Urinary bladder (tissue), 4 donors: ENCODE measurements around the gene ZNF691. TPM values are rescaled to one million over a fixed set of nuclear protein-coding genes. Genes with fewer than 3 reads are reported as not detected.

Source experiments
- DNase-seq: peaks from one replicate; pipeline ENCODE4 v3.0.0-alpha.2; 2015; ENCODE audit errors: extremely low spot score
- H3K27ac ChIP-seq: one replicate; pipeline ENCODE4 v1.5.1; 2013; ENCODE audit warnings: low read depth, mild to moderate bottlenecking, moderate library complexity
- H3K36me3 ChIP-seq: one replicate; pipeline ENCODE4 v1.6.1; 2013; ENCODE audit warnings: mild to moderate bottlenecking, moderate library complexity; ENCODE audit not compliant: insufficient read depth
- H3K4me1 ChIP-seq: one replicate; pipeline ENCODE4 v1.6.1; 2013; ENCODE audit warnings: mild to moderate bottlenecking, moderate library complexity; ENCODE audit not compliant: insufficient read depth
- H3K4me3 ChIP-seq: one replicate; pipeline ENCODE4 v1.5.1; 2013; ENCODE audit warnings: low read depth, low read length
- WGBS: extraction: QIAGEN DNeasy Blood & Tissue Kit; methylation state at CpG from one replicate; pipeline ENCODE4 v1.1.7; 2013; 5-methylcytosine and 5-hydroxymethylcytosine counted together
- polyA plus RNA-seq: library from polyadenylated mRNA; stranded (reverse); fragments of 200-250 nt; gene quantifications from one replicate; pipeline ENCODE4 v1.2.3, GENCODE V29; 2013
- total RNA-seq: library from RNA; depleted of rRNA; stranded (reverse); fragments of >200 nt; gene quantifications from one replicate; pipeline ENCODE4 v1.2.3, GENCODE V29; 2014
- donor health status: healthy with polysubstance abuse.
- donor health status: healthy.

The ZNF691 gene
- total and polyA plus RNA-seq, 2 donors: 10.3 to 12.0 TPM

DNA sequence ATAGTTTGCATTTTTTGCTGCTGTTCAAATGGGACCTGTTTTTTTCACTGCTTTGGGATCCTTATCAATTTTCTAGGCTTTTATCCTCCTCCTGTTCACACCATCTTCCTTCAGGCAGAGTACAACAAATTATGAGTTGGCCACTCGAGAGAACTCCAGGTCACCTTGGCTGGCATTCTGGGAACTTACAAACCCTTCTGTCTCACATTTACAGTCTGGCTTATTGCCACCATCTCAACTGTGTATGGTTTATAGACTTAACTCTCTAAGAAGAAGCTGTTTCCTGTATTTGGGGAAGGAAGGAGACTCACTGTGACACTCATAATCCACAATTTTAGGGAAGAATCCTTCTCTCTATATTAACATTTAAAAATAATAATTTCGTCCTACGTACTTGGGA is 5.4 kb upstream of the ZNF691 start:
- no peak for DNase-seq
- 66% methylated on average over 3 of the region's 3 CpGs for WGBS
- no peak overlapping the region for H3K27ac ChIP-seq
- no peaks in the 10 kb centered on the region for H3K36me3 ChIP-seq
- no peak overlapping the region for H3K4me3 ChIP-seq
- no peaks in the 10 kb centered on the region for H3K4me1 ChIP-seq

DNA sequence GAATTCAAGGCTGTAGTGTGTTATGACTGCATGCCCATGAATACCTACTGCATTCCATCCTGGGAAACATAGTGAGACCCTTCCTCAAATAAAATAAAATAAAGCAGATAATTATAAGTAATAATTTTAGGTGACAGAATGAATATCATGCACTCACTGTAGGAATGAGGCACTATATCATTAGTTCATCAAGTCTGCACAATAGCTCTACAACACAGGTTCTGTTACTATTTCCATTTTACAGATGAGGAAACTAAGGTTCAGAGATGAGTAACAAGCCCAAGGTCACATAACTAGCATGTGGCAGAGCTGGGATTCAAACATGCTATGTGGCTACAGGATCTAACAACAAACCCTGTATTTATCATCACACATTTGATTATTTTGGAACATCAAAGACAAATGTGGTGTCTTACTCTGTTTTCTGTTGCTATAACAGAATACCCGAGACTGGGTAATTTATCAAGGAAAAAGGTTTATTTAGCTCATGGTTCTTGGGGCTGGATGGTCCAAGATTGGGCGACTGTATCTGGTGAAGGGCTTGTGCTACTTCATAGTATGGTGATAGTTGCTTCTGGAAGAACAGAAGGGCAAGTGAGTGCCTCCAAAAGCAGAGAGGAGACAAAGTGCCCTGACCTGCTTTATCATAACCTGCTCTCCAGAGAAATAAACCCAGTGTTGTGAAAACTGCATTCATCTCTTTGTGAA is 4.8 kb upstream of the ZNF691 start:
- Histone ChIP-seq H3K36me3 (no peaks in the 10 kb centered on the region), H3K4me1 (no peaks in the 10 kb centered on the region), H3K4me3 (no peak overlapping the region), H3K27ac (no peak overlapping the region)
- 92% methylated on average over 2 of the region's 2 CpGs for WGBS
- DNase-seq: no peak

DNA sequence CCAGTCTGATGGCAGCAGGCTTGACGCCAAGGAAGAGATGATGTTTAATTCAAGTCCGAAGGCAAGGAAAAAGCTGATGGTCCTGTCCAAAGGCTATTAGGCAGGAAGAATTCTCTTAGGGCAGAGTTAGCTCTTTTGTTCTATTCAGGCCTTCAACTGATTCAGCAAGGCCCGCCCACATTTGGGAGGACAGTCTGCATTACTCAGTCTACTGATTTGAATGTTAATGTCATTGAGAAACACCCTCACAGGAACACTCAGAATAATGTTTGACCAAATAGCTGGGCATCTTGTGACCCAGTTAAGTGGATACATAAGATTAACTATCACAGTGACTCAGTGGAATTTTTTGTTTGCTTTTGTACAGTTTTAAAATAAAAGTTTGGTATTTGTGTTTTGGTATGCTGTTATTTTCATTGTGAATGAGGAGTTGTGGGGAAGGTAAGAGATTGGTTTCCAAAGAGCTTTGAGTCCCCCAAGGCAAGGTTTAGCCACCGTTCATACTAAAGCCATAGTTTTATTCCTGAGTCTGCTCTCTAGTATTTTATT is 1.7 kb upstream of the ZNF691 start:
- DNase-seq: no peak

DNA sequence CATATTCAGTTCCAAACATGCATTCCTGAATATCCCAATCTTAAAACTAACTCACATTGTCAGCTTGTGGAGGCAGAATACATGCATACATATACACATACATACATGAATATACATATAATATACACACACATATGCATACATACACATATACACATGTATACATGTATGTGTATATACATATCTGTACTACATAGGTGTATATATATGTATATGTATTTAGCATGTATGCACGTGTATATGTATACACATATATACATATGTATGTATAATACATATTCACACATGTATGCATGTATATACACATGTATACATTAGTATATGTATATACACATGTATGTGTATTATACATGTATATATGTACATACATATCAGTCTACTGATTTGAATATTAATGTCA is 1.2 kb upstream of the ZNF691 start:
- H3K36me3 ChIP-seq: no peaks in the 10 kb centered on the region
- peaks cover 2% of the 10 kb centered on the region for H3K4me1 ChIP-seq
- DNase-seq: no peak
- WGBS: 62% methylated on average over 1 of the region's 1 CpG
- H3K27ac ChIP-seq: no peak overlapping the region
- H3K4me3 ChIP-seq: no peak overlapping the region

More for the DNA sequence above, 1.7 kb upstream of the ZNF691 start:
- Histone ChIP-seq H3K4me3 (no peak overlapping the region), H3K36me3 (no peaks in the 10 kb centered on the region), H3K27ac (no peak overlapping the region), H3K4me1 (peaks cover 2% of the 10 kb centered on the region)
- 89% methylated on average over 4 of the region's 4 CpGs for WGBS

DNA sequence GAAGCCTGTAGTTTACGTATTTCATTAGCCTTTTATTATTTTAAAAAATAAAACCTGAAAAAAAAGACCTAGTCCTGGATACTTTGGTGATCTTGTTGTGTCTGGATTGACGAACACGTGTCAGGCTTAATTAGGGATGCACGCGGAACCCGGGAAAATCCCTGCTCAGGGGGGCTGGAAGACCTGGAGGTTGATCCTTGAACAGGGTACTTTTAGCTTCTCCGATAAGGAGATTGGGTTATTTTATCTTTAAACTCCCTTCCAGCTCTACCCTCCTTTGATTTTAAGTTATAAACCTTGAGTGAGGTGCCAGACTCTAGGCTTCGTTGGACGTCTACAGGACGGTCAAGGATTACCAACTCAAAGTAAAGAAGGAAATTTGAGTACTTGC is 552 bp upstream of the ZNF691 start:
- Histone ChIP-seq H3K4me1 (peaks cover 2% of the 10 kb centered on the region), H3K4me3 (peak overlapping the region; percentile 47), H3K36me3 (peaks cover under 1% of the 10 kb centered on the region), H3K27ac (no peak overlapping the region)
- DNase-seq: no peak
- WGBS: 5% methylated on average over 10 of the region's 10 CpGs

DNA sequence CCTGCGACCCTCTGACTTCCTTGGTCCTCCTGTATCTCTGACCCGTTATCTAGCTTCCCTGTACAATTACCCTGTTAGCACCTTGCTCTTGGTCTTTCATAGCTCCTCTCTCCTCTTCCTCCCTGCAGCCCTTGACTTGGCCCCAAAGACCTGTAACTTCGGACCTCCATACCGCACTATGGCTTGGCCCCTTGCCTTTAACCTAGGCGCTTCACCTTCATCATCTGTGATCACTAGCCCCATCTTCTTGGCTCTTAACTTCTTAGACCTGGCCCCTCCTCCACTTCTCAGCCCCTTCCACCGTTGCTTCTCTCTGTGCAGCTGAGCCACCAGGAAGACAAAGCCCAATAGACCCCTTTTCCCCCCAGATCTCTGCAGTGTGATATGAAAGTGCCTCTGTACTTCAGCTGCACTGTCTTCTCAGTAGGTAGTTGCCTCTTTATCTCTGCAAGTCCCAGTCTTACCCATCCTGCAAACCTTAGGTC is 740 bp downstream of the ZNF691 start:
- 5% methylated on average over 6 of the region's 6 CpGs for WGBS
- DNase-seq: no peak
- H3K27ac ChIP-seq: no peak overlapping the region
- H3K4me3 ChIP-seq: peak overlapping the region; percentile 75
- H3K4me1 ChIP-seq: peaks cover 2% of the 10 kb centered on the region
- H3K36me3 ChIP-seq: peaks cover 3% of the 10 kb centered on the region

DNA sequence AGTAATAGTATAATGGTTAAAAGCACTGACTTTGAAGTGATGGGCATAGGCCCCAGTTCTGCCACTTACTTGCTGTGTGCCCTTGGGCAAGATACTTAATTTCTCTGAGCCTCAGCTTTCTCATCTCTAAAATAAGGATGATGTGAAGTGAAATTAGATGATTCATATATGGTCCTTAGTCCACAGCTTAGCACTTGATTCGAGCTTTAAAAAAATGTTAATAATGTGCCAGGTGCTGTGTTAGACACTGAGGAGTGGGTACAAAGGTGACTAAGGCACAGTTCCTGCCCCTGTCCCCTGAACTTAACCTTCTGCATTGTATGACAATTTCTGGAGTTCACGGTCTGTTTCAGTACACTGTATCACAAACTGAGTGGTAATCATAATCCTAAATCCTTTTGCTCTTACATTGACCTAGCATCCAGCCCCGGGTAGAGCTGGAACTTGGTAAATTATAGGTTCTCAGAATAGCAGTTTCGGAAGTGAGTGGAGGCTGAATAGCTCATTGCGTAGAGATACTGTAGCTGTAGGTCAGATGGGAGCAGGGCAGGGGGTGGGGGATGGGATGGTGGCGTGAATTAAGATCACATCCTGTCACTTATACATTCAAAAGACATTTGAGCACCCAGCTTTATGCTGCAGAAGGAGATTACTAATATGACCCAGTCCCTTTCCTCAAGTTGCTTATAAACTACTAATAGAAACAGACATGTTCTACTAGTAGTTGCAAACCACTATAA is 1.5 kb downstream of the ZNF691 start:
- Histone ChIP-seq H3K27ac (no peak overlapping the region), H3K36me3 (peaks cover 3% of the 10 kb centered on the region), H3K4me3 (no peak overlapping the region), H3K4me1 (peaks cover 2% of the 10 kb centered on the region)
- no peak for DNase-seq
- 83% methylated on average over 6 of the region's 6 CpGs for WGBS

DNA sequence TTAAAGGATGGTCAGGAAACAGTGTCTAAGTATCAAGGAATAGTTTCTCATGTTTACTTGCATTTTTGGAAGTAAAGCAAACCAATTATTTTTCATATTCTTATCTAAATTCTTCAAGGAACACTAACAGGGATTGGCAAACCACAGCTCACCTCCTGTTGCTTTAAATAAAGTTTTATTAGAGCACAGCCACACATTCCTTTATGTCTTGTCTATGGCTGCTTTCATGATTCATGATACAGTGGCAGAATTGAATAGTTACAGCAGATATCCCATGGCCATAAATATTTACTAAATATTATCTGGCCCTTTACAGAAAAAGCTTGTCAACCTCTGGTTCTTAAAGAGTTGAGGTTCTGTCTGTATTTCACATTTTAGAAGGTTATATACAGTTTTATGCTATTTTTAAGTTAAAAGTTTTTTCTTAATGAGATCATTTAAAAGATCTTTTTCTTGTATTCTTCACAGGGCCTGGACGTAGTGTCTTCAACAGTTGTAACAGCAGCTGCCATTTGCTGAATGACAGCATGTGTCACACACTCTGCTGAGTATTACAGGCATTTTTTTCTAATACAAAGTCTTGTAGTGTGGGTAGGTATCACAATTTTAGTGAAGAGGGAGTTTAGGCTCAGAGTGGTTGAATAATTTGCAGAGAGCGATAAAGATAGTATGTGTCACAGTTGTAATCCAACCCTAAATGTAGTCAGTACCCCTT is 2.6 kb downstream of the ZNF691 start:
- peaks cover 3% of the 10 kb centered on the region for H3K36me3 ChIP-seq
- DNase-seq: no peak
- H3K4me3 ChIP-seq: no peak overlapping the region
- H3K27ac ChIP-seq: no peak overlapping the region
- peaks cover 2% of the 10 kb centered on the region for H3K4me1 ChIP-seq
- WGBS: 96% methylated on average over 2 of the region's 2 CpGs

DNA sequence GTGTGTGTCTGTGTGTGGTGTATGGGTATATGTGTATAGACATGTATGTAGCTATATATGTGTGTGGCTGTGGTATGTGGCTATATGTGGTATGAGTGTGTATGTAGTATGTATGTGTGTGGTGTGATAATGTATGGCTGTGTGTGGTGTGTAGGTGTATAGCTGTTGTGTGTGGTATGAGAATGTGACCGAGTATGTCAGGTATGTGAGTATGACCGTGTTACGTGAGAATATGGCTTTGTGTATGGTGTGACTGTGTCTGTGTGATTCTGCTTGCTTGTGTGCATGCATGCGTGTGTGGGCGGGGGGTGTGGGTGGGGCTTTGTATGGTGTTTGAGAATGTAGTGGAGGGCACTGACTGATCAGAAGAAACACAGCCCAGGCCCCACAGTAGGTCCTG is 3.5 kb downstream of the ZNF691 start:
- 96% methylated on average over 5 of the region's 5 CpGs for WGBS
- peaks cover 3% of the 10 kb centered on the region for H3K36me3 ChIP-seq
- no peak overlapping the region for H3K4me3 ChIP-seq
- no peak for DNase-seq
- no peak overlapping the region for H3K27ac ChIP-seq
- peaks cover 2% of the 10 kb centered on the region for H3K4me1 ChIP-seq

DNA sequence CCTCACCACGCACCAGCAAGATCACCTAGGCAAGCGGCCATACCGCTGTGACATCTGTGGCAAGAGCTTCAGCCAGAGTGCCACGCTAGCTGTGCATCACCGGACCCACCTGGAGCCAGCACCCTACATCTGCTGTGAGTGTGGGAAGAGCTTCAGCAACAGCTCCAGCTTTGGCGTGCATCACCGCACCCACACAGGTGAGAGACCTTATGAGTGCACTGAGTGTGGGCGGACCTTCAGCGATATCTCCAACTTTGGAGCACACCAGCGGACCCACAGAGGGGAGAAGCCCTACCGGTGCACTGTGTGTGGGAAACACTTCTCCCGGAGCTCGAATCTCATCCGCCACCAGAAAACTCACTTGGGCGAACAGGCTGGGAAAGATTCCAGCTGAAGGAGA is 5.0 kb downstream of the ZNF691 start:
- no peak overlapping the region for H3K4me3 ChIP-seq
- no peak overlapping the region for H3K27ac ChIP-seq
- 98% methylated on average over 15 of the region's 15 CpGs for WGBS
- peaks cover 3% of the 10 kb centered on the region for H3K36me3 ChIP-seq
- peaks cover 2% of the 10 kb centered on the region for H3K4me1 ChIP-seq
- no peak for DNase-seq

DNA sequence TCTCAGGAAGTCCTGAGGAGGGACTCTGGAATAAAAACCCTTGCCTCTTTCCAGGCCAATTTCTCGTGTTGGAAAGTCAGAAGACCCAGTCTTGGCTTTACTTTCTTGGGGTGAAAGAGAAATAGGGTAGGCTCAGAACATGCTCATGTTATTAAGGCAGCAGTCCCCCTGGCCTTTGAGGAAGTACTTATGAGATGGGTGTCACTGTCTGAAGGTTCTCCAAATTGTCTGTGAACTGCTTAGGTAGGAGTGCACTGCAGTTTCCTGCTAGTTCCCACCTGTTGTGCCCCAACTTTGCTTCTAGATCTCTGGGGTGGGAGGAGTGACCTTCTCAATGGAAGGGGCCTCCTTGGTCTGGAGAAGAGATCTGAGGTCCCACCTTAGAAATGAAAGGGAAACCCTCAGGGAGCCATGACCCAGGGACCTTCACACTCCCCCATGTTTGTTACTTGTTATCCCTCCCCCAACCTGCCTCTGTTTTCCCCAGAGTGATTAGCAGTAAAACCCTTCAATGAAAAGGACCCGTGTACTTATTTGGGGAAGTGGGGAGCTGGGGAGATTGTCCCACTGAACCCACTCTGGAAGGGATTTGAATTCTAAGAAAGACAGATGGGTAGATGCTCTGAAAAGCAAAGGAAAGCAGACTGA is 5.7 kb downstream of the ZNF691 start:
- Histone ChIP-seq H3K36me3 (peaks cover 3% of the 10 kb centered on the region), H3K4me1 (peaks cover 2% of the 10 kb centered on the region), H3K27ac (no peak overlapping the region), H3K4me3 (no peak overlapping the region)
- WGBS: 91% methylated on average over 2 of the region's 2 CpGs
- no peak for DNase-seq

DNA sequence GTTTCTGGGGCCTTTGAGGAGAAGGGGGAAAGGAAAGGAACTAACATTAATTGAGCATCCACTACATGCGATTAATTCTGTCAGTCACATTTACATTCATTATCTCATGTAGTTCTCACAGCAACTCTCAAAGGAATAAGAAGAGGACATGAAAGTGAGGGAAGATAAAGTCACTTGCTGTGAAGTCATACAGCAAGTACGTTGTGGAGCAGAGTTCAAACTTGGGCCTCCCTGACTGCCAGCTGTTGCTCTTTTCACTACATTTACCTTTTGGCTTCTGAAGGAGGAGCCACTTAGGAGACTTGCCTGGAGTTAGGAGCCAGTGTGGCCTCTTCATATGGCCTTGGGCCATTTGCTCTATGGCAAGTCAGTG is 6.2 kb downstream of the ZNF691 start:
- DNase-seq: no peak
- Histone ChIP-seq H3K27ac (no peak overlapping the region), H3K4me3 (no peak overlapping the region), H3K4me1 (no peaks in the 10 kb centered on the region), H3K36me3 (peaks cover 3% of the 10 kb centered on the region)
- 62% methylated on average over 2 of the region's 2 CpGs for WGBS

DNA sequence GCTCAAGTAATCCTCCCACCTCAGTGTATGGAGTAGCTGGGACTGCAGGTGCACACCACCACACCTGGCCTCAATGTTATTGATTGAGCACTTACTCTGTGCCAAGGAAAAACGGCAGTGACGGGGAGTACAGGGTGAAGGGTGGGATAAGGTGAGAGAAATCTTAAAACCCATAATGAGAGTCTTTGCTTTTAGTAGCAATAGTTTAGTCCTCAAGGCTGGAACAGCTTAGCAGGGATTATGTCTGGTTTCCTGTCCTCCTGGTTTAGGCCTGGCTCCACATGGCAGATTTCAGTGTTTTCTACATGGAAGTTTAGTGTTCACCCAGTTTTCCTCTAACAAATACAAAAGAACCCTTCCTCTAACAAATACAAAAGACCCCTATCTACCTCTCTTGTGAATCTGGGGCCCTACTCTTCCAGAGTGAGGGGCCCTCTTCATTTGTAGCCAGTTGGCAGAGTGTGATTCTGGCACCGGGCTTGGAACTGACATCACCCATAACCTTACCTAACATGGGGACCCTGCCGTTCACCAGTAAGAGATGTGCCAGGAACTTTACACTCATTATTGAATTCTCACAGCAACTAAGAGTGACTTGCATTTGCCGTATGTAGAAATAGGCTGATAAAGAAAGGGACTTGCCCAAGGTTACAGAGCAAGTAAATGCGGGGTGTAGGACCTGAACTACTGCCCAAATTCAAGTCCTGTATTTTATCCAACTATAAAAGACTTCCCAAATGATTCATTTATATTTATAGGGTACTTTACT is 6.9 kb downstream of the ZNF691 start:
- no peaks in the 10 kb centered on the region for H3K4me1 ChIP-seq
- no peak for DNase-seq
- H3K27ac ChIP-seq: no peak overlapping the region
- WGBS: 62% methylated on average over 6 of the region's 6 CpGs
- H3K4me3 ChIP-seq: no peak overlapping the region
- H3K36me3 ChIP-seq: peaks cover 3% of the 10 kb centered on the region
